ENCODE measurements around the gene DDX41. TPM values are rescaled to one million over a fixed set of nuclear protein-coding genes. Genes with fewer than 3 reads are reported as not detected.

The DDX41 gene
- total and polyA plus RNA-seq, 2 donors (not counting 1 experiment from before 2014, with no cell fraction given), result 110 to 168 TPM

- Mint-ChIP-seq H3K4me1 (peaks cover 32% of the 10 kb centered on the region), H3K27ac (no peak overlapping the region), H3K27me3 (peaks cover 5% of the 10 kb centered on the region), H3K4me3 (no peak overlapping the region), H3K9me3 (ENCODE audit: insufficient read depth) (no peaks in the 10 kb centered on the region)
- ATAC-seq (ENCODE audit: low read depth), result no peak
- no peak for TF ChIP-seq EZH2 (IDR thresholded peaks at IDR 0.05; ENCODE audit: borderline replicate concordance, insufficient read depth, low read depth, low read length, poor library complexity, severe bottlenecking)
- WGBS (ENCODE audit: insufficient coverage), result 100% methylated on average over 5 of the region's 13 CpGs
- Histone ChIP-seq H3K4me2 (replicated peaks; ENCODE audit: low read depth, low read length, poor library complexity, severe bottlenecking) (no peak overlapping the region), H3K79me2 (ENCODE audit: control insufficient read depth, insufficient read depth, low read length) (no peaks in the 10 kb centered on the region), H3K4me1 (ENCODE audit: control insufficient read depth in 2 of 2, insufficient read depth in 2 of 2, low read length in 2 of 2) (peaks cover 14 to 25% of the 10 kb centered on the region in 2 donors), H3K36me3 (replicated peaks in 1 of 2; ENCODE audit: control extremely low read depth in 1 of 2, control insufficient read depth in 1 of 2, extremely low read depth in 1 of 2, insufficient read depth in 2 of 2, low read length in 1 of 2) (no peaks in the 10 kb centered on the region), H4K20me1 (ENCODE audit: control insufficient read depth, insufficient read depth, low read length, poor library complexity, severe bottlenecking) (no peaks in the 10 kb centered on the region), H3K9me3 (ENCODE audit: control extremely low read depth in 1 of 3, control insufficient read depth in 2 of 3, insufficient read depth in 1 of 3, low read length in 2 of 3) (no peaks in the 10 kb centered on the region), H3K4me3 (ENCODE audit: control extremely low read depth in 1 of 5, extremely low read depth in 1 of 5, insufficient read depth in 1 of 5, low read depth in 2 of 5, low read length in 4 of 5) (no peak overlapping the region), H2AFZ (ENCODE audit: insufficient read depth, low read depth, low read length, poor library complexity, severe bottlenecking) (no peak overlapping the region), H3K9ac (ENCODE audit: low read length) (no peak overlapping the region), H3K27me3 (replicated peaks in 1 of 4; ENCODE audit: control extremely low read depth in 1 of 4, control insufficient read depth in 3 of 4, insufficient read depth in 4 of 4, low read length in 3 of 4) (peaks cover 0 to 7% (median 2%) of the 10 kb centered on the region in 4 experiments), H3K27ac (ENCODE audit: low read length in 2 of 2) (no peak overlapping the region)
- intact Hi-C loops (cut with micrococcal nuclease), result no loop called here
- POLR2A ChIA-PET, result interaction anchor here (0.6 to 1.0 kb wide), 2 partner anchors 19 to 32 kb away, joined by 3 read pairs; partner anchors contain the start of gene DOK3
- CTCF ChIA-PET, result interaction anchor here (1.2 to 2.7 kb wide), 5 partner anchors 21 to 74 kb away, joined by 3 to 12 read pairs (median 7); no protein-coding TSS in a partner anchor
- DNase-seq, result no peak
These were observed 38.9 kb downstream of the DDX41 start for GRCh38 chr5:177477701-177478477.

DNA sequence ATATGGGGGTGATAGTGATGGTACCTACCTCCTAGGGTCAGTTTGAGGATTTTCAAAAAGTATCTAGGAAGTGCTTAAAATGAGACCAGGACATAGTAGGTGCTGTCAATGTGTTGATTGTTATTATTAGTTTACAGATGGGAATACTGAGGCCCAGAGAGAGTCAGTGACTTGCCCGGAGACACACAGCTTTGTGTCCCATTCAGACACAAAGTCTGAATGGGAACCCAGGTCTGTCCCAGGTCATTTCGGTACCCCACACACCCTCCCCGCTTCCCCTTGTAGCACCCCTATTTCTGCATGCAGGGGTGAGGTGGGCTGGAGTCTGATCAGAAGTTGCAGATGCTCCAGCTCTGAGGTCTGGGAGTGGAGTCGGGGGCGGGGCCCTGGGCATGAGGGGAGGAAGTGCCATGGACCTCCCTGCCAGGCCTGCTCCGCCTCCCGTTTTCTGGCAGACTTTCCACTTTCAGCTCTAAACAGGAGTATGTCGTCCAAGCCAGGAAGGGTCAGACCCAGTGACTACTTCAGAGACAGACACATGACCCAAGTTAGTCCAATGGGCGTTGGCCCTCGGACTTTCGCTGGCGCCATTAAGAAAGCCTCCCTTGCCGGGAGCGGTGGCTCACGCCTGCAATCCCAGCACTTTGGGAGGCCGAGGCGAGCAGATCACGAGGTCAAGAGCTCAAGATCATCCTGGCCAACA is 40.1 kb downstream of the DDX41 start:
- peaks cover 35% of the 10 kb centered on the region for H3K4me1 Mint-ChIP-seq
- POLR2A ChIA-PET, result no interaction called here
- no peak overlapping the region for H3K27ac Mint-ChIP-seq

More for the DNA sequence above, 40.1 kb downstream of the DDX41 start:
- ATAC-seq (ENCODE audit: low read depth) (no peak), DNase-seq (no peak)
- Mint-ChIP-seq H3K4me3 (no peak overlapping the region), H3K9me3 (ENCODE audit: insufficient read depth) (no peaks in the 10 kb centered on the region), H3K27me3 (peaks cover 5% of the 10 kb centered on the region)
- Histone ChIP-seq H3K36me3 (replicated peaks in 1 of 2; ENCODE audit: control extremely low read depth in 1 of 2, control insufficient read depth in 1 of 2, extremely low read depth in 1 of 2, insufficient read depth in 2 of 2, low read length in 1 of 2) (no peaks in the 10 kb centered on the region), H3K27ac (ENCODE audit: low read length in 2 of 2) (no peak overlapping the region), H3K4me3 (ENCODE audit: control extremely low read depth in 1 of 5, extremely low read depth in 1 of 5, insufficient read depth in 1 of 5, low read depth in 2 of 5, low read length in 4 of 5) (no peak overlapping the region), H3K27me3 (replicated peaks in 1 of 4; ENCODE audit: control extremely low read depth in 1 of 4, control insufficient read depth in 3 of 4, insufficient read depth in 4 of 4, low read length in 3 of 4) (peaks cover 0 to 17% (median 7%) of the 10 kb centered on the region in 4 experiments), H4K20me1 (ENCODE audit: control insufficient read depth, insufficient read depth, low read length, poor library complexity, severe bottlenecking) (peaks cover 11% of the 10 kb centered on the region), H3K4me1 (ENCODE audit: control insufficient read depth in 2 of 2, insufficient read depth in 2 of 2, low read length in 2 of 2) (peaks cover 21 to 34% of the 10 kb centered on the region in 2 donors), H3K9me3 (ENCODE audit: control extremely low read depth in 1 of 3, control insufficient read depth in 2 of 3, insufficient read depth in 1 of 3, low read length in 2 of 3) (no peaks in the 10 kb centered on the region), H2AFZ (ENCODE audit: insufficient read depth, low read depth, low read length, poor library complexity, severe bottlenecking) (no peak overlapping the region), H3K4me2 (replicated peaks; ENCODE audit: low read depth, low read length, poor library complexity, severe bottlenecking) (no peak overlapping the region), H3K9ac (ENCODE audit: low read length) (no peak overlapping the region), H3K79me2 (ENCODE audit: control insufficient read depth, insufficient read depth, low read length) (no peaks in the 10 kb centered on the region)
- WGBS (ENCODE audit: insufficient coverage), result 98% methylated on average over 14 of the region's 18 CpGs
- CTCF ChIA-PET, result interaction anchor here (1.2 to 2.7 kb wide), 2 partner anchors 19 to 25 kb away, joined by 3 to 12 read pairs; no protein-coding TSS in a partner anchor
- intact Hi-C loops (cut with micrococcal nuclease), result no loop called here
- TF ChIP-seq CTCF (IDR thresholded peaks at IDR 0.05) (no peak), EZH2 (IDR thresholded peaks at IDR 0.05; ENCODE audit: borderline replicate concordance, insufficient read depth, low read depth, low read length, poor library complexity, severe bottlenecking) (no peak)

Measured in B cell (primary cell).